Measurements from ENCODE around the gene MECR.

Gene MECR

DNA sequence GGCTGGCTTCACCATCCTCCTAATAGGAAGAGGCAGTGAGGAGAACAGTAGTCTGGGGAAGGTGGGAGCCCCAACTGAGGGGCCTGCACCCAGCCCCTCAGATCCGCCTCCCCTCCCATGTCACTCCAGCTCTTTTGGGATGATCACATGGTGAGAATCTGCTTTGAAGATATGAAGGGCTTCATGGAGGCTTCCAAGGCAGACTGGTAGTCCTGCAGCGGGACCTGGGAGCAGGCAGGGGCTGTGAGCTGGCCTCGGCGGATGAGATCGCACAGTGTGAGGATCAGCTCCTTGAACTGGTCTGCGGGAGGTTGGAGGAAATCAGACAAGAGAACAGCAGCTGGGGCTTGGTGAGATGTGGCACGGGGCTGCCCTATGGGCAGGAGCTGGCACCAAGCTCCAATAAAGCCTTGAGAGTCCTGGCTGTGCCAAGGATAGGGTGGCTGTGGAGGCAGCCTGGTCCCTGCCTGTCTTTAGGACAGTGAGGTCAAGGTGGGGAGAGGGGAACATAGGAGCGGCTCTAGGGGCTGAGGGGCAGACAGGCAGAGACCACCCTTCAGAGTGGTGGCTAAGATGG is 36.8 kb downstream of the MECR start:
- no peak for TF ChIP-seq CTCF (IDR thresholded peaks at IDR 0.05)

DNA sequence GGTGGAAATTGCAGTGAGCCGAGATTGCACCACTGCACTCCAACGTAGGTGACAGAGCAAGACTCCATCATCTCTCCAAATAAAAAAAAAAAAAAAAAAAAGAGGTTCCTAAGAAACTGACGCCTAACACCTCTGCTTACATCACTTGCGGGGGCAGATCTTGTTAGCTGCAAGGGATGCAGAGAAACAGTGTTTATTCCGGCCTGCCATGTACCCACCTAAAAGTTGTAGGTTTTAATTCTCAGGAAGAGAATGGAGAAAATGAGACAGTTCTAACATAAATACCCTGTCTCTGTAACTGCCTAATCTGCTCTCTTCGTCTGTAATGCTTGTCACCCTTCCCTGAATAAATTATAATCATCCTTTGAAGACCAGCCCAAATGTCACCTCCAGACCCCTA is 40.0 kb downstream of the MECR start:
- TF ChIP-seq CTCF (IDR thresholded peaks at IDR 0.05) = no peak

- no peak for TF ChIP-seq CTCF (IDR thresholded peaks at IDR 0.05)
Observed at GRCh38 chr1:29186707-29187106, 44.0 kb downstream of the MECR start.

DNA sequence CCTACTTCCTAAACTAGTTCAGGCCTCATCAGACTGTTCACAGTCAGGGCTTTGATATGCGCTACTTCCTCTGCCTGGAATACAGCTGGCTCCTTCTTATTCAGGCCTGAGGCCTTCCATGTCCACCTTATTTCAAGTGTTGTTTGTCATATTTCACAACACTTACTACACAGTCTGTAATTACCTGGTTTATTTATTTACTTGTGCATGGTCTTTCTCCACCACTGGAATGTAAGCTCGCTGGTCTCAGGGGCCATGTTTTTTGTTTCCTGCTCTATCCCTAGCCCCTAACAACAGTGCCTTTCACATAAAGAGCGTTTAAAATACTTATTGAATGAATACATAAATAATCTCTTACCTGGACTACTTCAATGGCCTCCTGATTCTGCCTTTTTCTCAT is 44.5 kb downstream of the MECR start:
- no peak for TF ChIP-seq CTCF (IDR thresholded peaks at IDR 0.05)

- no peak for TF ChIP-seq CTCF (IDR thresholded peaks at IDR 0.05)
Observed at GRCh38 chr1:29183287-29183686, 47.4 kb downstream of the MECR start.

DNA sequence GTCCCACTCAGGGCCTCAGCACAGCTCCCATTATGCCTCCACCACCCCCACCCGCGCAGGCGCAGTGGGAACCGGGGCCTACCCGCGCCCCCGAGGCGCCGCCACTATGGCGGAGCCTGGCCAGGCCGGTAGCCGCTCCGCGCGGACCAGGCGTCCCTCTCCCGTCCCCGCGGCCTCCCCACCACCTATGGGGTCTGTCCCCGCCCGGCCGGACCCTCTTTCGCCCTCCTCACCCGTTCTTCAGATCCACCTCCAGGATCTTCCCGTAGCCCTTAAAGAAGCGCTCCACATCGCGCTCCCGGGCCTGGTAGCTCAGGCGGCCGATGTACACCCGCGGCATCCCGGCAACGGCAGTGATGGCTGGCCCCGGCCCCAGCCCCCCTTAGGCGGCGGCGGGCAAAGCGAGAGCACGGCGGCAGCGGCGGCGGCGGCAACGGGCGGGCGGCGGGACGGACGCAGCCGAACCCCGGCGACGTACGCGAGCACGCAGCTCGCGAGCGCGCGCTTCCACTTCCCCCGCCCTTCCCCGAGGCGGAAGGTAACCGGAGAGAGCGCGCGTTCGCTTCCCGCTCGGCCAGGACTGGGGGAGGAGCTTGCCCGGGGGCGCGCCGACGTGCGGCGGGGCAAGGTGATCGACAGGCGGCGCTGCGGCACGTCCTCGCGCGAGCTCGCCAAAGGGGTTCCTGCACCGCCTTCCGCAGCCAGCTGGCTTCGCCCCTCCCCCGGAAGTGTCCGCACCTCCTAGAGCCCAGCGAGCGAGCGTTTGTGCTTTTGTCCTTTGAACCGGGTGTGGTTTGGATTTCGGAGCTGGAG is 49.1 kb downstream of the MECR start, which contains the start of gene SRSF4:
Gene SRSF4, minus strand, starts transcription at position 488 of the 813 bp plus-strand sequence. Its CDS starts 148 bp downstream, at position 340.
- TF ChIP-seq CTCF (IDR thresholded peaks at IDR 0.05) = peak; percentile 77

GRCh38 chr1:29180497-29181412 is 50.0 kb downstream of the MECR start:
- TF ChIP-seq CTCF (IDR thresholded peaks at IDR 0.05) = no peak

Data from LNCAP (cell line).